GM21737 (cell line): ENCODE measurements around the gene RASD1.

Source experiments
- ATAC-seq: cut with Tn5 transposase; IDR thresholded peaks from one replicate; pipeline ENCODE4 v1.9.1; 2021; ENCODE audit warnings: mild to moderate bottlenecking, moderate library complexity; ENCODE audit not compliant: unreplicated experiment

The RASD1 gene

DNA sequence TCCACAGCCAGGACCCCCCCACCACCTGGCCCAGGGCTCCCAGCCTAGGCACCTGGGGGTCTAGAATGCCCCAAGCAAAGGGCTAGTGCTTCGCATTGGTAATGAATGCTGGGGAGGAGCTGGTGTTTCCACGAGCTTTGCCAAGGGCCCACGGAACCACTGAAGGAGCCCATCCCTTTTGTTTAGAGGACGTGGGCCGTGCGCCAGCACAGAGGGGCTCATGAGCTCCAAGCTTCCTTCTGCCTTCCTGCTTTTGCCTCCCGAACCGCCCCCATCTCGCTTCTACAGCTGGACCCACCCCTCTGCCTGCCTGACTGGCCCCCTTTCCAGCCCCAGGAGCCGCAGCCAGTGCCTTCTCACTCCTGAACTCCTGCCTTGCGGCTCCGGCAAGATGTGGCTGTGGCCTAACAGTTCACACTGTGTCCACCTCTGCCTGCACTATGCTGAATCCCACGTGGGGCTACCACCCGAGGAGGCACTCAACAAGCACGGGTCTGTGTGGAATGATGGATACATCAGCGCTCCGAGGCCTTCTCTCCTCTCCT lies 31.8 kb upstream of the RASD1 start:
- ATAC-seq: no peak

DNA sequence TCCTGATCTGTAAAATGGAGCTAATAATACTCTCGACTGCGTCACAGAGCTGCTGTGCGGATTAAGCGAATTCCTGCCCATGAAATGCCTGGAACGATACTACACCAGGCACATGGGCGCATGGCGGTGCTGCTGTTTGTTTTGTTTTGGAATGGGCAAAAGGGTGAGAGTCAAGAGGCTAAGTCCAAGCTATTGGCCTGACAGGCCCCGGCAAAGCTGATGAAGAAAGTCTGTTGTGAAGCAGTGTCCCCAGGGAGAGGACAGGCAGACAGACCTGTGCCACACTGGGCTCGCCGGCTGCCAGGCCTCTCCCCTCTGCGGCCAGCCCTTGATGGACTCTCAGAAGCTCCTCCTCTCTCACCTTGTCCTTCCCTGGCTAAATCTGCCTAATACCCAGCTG lies 31.3 kb upstream of the RASD1 start:
- no peak for ATAC-seq

DNA sequence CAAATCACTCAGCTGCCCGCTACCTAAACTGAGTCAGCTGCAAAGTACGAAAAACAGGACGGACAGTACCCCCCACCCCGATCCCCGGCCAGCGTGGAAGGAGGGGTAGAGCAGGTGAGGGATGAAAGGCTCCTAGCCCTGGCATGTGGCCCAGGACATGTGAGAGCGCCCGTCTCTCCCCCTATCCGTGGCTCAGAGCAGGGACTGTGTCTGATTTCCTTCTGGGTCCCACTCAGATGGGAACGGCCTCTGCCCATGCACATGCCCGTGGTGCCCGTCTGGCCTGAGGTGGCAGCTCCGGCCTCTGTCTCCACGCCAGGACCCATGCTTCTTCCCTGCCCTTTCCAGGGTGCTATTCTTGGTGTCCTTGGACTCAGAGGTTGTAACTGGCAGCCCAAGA lies 30.2 kb upstream of the RASD1 start:
- ATAC-seq: no peak

DNA sequence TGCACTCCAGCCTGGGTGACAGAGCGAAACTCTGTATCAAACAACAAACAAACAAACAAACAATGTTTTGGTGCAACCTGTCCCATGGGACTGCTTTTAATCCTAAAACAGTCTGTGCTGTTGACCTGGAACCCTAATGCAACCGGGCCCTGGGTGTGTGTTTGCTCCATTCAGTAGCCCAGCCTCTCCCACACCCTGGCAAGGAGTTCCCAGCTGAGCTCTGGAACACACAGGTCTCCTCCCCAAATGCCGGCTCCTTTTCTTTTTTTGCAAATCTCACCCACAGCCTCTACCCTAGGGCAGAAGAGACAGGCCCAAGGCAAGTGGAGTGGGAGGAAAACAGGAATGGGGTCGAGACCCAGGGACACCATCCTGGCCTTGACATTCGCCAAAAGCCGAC lies 29.8 kb upstream of the RASD1 start:
- no peak for ATAC-seq

DNA sequence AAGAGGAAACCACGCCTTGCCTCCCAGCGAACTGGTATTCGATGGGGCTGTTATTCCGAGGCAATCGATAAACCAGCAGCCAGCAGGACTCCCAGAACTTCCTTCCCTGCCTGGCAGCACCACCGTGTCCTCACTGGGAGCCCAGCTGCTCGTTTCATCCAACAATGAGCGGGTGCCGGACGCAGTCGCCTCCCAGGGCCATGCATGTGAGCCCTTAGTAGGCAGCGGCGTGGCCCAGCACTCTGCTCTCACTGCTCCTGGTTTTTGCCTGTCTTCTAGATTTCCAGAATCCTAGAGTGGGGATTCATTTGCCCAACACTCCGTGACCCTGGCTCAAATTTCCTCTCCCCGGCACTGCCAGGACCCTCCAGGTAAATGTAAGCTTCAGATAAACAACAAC lies 29.1 kb upstream of the RASD1 start:
- no peak for ATAC-seq

DNA sequence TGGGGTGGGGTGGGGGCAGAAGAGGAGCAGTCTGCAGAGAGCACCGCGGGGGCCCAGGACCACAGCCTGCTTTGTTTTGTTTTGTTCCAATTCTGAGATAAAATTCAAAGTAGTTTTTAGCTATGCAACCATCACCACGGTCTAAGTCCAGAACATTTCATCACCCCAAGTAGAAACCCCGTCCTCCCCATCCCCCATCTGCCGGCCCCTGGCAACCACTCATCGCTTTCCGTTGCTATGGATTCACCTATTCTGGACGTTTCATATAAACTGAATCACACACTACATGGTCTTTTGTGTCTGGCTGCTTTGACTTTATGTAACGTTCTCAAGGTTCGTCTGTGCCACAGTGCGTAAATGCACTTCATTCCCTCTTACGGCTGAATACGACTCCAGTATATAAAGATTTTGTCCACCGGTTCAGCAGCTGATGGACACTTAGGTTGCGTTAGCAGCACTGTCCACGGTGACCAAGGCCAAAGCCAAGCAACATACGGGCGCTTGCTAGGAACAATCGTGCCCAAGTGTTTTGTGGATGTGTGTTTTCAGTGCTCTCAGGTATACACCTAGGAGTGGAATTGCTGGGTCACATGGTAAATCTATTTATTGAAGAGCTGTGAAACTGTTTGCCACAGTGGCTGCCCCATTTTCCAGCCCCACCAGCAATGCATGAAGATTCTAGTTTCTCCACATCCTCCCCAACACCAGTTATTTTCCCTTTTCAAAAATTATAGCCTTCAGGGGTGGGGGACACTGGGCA lies 27.7 kb upstream of the RASD1 start:
- ATAC-seq: no peak

DNA sequence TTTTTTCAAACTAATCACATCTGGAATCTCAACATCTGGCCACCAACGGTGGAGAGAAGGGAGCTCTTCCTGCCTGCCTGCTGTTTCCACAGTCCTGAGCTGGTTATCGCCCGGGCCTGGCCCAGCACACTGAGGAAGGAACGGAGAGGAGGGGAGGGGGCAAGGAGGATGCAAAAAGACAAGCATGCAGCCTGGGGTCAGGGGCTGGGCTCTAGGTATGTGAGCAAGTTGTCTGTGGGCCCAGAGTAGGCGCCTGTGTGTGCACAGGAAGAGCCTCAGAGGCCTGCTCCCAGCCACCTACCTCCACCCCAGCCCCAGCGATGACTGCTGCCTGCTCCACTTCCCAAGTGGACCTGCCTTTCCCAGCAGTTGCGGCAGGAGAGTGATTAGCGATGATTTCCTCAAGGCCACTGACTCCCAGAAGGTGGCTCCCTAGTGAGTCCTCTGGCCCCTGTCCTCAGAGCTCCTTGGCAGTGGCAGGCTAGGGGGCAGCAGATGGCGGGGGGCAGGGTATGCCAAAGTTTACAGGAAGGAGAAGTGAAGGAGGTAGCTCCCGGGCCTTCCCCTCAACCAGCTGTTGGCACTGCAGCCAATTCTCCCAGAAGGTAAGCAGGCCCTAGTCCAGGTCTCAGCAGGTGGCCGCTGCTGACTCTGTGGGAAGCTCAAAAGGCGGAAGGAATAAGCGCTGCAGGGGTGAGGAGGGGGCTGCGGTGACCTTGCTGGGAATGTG lies 27.0 kb upstream of the RASD1 start:
- no peak for ATAC-seq

DNA sequence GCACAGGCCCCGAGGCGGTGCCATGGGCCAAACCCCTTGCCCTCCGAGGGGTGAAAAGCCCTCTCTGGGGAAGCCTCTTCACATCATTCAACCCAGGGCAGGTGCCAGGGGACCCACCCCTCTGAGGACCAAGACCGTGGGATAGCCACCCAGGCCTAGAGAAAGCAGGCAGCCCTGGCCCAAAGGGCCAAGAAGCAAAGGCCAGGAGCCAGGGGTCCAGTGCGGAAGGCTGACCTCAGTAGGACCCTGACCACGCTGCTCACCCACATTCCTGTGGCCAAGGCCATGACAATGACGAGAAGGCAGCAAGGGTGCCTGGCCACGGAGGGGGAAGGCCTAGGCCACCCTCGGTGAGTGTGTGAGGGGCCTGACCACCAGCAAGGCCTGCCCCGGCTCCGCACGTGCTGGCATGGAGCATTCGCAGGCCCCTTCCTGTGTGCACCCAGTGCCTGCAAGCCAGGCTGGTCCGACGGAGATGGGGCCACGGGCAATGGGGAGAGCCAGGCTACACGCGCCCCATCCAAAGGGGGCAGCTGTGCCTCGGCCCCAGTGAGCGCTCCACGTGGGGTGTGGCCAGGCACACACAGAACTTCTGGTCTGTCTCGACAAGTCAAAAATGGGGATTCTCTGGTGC lies 24.5 kb upstream of the RASD1 start:
- ATAC-seq: no peak

DNA sequence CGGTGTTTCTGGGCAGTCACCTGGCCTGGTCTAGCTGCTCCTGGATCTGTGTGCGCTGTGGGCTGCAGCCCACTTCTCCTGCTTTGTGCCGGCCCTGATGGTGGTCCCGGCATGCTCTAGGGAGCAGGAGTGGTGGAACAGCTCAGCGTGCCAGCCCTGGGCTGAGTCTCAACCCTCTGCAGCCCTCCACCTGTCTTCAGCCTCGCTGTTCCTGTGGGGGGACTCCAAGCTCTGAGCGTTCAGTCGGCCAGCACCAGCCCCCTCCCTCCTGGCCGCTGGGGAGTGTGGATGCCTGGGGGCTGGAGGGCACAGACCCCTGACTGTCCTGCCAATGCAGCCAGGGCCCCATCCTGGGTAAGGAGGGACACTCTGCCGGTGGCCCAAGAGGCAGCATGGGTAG lies 23.7 kb upstream of the RASD1 start:
- no peak for ATAC-seq

DNA sequence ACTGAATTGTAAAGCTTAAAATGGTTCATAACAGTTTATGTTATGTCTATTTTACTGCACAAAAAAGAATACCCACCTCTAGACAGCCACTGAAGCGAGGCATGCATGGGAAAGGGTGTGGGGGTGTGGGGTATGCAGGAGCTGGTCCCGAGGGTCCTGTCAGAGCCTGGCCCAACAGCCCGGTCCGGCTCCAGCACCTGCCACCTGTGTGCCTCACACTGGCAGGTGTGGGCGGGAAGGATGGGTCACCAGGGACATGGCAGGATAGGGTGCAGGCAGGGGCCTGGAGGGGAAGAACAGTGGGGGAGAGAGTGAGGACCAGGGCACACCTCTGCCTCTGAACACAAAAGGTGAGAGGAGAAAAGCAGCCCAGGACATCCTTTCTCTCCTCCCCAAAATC lies 22.8 kb upstream of the RASD1 start:
- ATAC-seq: no peak

DNA sequence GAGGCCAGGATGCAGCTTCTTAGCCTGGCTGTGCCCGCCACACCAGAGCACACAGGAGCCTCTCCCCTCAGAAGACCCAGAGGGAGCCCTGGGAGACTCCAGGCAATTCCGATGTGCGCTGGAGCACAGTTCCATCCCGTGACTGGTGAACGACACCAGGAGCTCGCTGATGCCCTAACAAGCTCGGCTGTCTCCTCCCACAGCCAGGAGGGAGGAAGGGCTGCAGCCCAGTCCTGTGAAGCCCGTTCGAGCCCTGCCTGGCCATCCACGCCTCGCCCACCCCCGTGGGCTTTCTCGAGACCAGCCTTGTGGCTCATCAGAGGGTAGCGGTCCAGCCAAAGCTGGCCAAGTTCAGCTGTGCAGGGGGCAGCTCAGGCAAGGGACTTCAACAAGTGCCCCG lies 21.8 kb upstream of the RASD1 start:
- no peak for ATAC-seq

DNA sequence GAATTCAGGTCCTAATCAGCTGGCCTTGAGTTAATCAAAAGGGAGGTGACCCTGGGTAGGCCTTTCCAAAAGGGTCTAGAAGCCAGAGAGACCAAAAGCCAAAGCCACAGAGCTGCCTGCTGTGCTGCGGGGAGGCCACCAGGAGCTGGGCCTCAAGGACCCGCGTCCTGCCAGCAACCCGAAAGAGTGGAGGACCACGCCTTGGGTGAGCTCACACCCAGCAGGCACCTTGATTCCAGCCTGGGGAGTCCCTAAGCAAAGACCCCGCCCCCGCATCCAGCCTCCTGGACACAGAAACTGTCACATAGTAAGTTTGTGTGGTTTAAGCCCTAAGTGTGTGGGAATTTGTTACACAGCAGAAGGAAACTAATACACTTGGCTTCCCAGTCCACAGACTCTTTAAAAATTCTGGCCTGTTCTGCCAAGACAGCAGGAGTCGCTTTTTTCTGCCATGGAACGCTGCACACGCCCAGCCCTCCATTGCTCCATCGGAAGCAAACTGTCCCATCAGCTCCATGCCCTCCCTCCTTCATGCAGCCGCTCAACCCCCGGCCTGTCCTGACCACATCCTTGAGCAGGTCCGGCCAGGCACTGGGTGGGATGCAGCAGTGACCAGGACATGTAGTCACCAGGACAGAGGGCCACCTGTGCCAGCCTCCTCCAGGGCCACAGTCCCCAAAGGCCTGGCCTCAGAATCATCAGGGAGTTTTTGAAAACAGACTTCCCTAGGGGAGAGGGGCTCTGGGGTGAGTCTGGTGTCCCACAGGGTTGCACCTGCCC lies 20.9 kb upstream of the RASD1 start:
- ATAC-seq: no peak

DNA sequence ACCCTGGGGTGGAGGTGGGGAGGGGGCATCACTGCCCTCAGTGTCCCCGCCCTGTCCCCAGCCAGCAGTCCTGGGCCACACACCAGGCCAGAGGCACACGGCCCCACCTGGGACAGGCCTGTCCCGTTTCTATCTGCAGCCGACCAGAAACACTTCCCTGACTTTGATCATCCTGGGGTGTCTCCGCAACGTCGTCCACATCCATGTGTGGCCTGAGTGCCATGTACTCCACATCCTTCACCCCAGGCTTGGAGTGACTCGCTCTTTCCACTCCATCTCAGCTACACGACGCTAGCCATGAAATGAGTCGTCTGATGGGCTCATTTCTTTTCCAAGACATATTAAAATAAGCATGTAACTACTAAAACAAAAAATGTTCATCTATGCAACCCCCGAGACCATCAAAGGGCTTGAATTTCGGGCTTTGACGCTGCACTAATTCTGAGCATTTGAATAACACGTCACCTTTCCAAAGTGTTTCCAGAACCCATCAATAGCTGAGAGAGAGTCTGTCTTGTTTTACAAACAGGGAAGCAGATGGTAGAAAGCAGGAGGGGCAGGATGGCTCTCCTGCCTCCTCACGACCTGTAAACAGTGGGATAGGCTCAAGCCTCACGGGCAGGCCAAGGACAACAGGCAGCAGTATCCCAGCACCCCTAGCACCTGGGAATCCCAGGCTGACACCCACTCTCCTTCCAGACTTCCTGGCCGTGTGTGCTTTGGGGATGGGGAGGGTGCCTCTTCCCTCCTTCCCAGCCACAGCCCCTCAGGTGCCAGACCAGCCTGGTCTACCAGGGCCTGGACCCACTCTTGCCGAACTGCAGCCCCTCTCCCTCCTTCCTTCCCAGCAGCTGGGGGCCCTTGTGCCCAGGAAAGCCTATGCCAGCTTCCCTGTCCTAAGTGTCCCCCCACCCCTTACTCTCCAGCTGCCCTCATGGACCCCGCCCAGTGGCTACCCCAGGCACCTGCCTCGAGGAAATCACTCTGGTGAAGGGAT lies 20.0 kb upstream of the RASD1 start:
- ATAC-seq: no peak

DNA sequence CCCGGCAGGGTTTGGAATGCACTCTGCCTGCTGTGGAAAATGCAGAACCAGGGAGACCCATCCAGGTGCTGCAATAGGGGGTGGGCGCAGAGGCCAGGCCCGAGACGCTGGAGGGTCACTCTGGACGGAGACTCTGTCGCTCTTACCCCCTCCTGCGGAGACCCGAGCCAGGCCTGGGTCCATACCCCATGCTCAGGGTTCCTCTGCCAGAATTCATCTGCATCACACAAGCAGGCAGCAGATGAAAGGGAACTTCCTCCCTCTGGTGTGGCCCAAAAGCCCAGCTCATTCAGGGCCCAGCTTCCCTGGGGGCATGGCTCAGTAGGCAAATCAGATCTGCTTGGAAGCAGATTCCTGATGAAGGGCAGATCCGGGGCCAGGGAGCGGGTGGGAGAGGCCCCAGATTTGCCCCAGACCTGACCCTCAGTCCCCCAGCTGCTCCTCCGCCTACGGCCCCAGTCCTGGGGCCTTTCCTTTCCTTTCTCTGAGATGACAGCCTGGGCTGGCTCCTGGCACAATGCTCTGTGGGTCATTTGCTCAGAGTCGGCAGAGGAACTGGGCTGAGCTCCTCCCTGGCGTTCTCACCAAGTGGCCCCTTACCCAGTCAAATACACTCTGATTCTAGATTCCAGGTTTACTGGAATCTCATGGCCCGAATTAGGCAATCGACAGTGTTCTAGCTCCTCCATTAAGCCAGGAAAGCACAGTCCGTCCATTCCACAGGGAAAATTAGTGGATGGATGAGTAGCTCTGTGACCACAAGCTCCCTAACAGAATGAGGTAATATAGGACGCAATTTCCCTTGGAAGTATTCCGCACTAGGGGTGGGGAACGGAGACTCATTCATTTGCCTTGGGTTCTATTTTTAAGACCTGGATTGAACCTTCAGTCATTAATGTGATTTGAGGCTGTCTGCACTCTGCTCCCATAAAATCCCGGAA lies 19.1 kb upstream of the RASD1 start:
- ATAC-seq: no peak

DNA sequence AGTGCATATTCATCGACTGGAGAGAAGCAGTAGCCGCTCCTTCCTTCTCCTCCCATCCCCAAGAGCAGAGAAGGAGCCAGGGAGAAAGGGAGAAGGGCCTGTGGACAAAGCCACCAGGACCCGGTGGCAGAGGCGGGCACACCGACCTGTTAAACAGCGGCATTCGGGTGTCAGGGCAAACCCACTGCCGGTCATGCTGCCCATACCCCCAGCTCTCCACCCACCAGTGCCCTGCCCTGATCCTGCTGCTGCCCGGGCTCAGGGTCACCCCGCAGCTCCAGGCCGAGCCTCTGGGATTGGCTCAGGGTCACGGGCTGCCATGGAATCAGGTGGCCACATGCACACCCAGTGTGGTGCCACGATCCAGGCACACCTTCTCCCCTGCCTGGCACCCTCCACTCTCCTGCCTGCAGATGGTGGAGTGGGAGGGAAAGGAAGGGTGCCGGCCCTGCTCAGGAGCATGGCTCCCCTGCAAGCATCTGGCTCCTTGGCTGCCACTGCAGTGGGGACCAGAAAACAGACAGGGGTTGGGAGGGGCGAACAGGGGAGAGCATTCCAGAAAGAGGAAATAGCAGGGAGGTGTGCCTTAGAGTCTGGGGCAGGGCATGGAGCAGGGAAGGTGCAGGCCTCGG lies 18.3 kb upstream of the RASD1 start:
- no peak for ATAC-seq

DNA sequence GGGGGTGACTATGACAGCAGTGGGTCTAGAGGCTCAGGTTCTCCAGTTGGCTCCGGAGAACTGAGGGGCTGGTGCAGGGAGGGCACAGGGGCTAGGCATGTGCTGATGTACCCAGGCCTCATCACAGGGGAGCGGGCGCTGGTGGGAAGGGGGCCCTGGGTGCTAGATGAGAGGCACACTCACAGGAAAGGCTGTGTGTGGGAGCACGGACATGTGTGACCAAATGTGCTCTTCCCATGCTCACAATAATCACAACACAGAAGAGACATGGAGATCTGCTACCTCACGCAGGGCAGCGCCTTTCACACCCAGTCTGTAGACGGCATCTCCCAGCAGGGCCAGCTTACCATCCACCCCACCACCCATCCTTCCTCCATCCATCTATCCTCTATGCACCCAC lies 17.4 kb upstream of the RASD1 start:
- ATAC-seq: no peak

DNA sequence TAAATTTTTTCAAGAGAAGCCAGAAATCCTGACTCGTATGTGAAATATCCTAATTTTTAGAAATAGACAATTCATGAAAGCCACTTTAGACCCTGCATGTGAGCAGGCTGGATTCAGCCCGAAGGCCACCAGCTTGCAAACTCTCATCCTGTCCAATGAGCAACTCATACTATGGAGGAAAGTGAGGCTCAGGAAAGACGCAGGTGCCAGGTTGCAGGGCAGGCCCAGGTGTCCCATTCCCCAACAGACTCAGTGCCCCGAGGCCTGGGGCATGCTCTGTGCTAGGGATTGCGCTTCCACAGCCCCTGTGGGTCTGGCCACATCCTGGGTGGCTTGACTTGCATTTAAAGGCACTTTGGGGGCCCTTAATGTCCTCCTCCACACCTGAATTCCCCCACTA lies 16.7 kb upstream of the RASD1 start:
- ATAC-seq: no peak
